ENCODE results near the gene CCDC57. TPM values are rescaled to one million over a fixed set of nuclear protein-coding genes. Genes with fewer than 3 reads are reported as not detected.

The CCDC57 gene
- total RNA-seq, 4 donors from 2014 or later = 14.8 to 32.0 (median 21.9) TPM

GRCh38 chr17:82065638-82066303, 146.9 kb downstream of the CCDC57 start, which contains the start of gene DUS1L:
DUS1L (minus strand) TSS chr17:82065804; CDS start chr17:82065059, 745 bp downstream.
- TF ChIP-seq CTCF (IDR thresholded peaks at IDR 0.05) = no peak
- ATAC-seq (ENCODE audit: low FRiP score) (peak; percentile 78), DNase-seq (ENCODE audit: low spot score) (no peak)

- ATAC-seq (ENCODE audit: low FRiP score) (peak; percentile 51), DNase-seq (ENCODE audit: low spot score) (no peak)
Observed at GRCh38 chr17:82065193-82065637, 147.4 kb downstream of the CCDC57 start.

GRCh38 chr17:82064433-82065192, 148.0 kb downstream of the CCDC57 start:
- DNase-seq (ENCODE audit: low spot score) (no peak), ATAC-seq (ENCODE audit: low FRiP score) (no peak)
- TF ChIP-seq CTCF (IDR thresholded peaks at IDR 0.05) = no peak

More at GRCh38 chr17:82065193-82065637, 147.4 kb downstream of the CCDC57 start:
- no peak for TF ChIP-seq CTCF (IDR thresholded peaks at IDR 0.05)

GRCh38 chr17:82063424-82064415, 148.9 kb downstream of the CCDC57 start:
- DNase-seq (ENCODE audit: low spot score) (no peak), ATAC-seq (ENCODE audit: low FRiP score) (no peak)
- TF ChIP-seq CTCF (IDR thresholded peaks at IDR 0.05) = no peak

GRCh38 chr17:82062984-82063368, 149.7 kb downstream of the CCDC57 start:
- no peak for ATAC-seq (ENCODE audit: low FRiP score)
- DNase-seq (ENCODE audit: low spot score) = no peak
- no peak for TF ChIP-seq CTCF (IDR thresholded peaks at IDR 0.05)

- no peak for ATAC-seq (ENCODE audit: low FRiP score)
- no peak for TF ChIP-seq CTCF (IDR thresholded peaks at IDR 0.05)
- DNase-seq (ENCODE audit: low spot score) = no peak
Observed at GRCh38 chr17:82062076-82062983, 150.3 kb downstream of the CCDC57 start.
